SK-N-SH (cell line): Measurements from ENCODE around the gene PRKN. TPM values are rescaled to one million over a fixed set of nuclear protein-coding genes. Genes with fewer than 3 reads are reported as not detected.

ENCODE experiments used
- CTCF ChIA-PET: fragments of 300-600, 350-600 bp; formaldehyde crosslinking; extraction: SDS; loops from one replicate; lab custom pipeline; 2021; lab: Yijun Ruan, JAX
- POLR2A ChIA-PET: fragments of 350-600 bp; sonication (Branson Sonifier 250); formaldehyde crosslinking; extraction: SDS; loops from one replicate; lab custom pipeline; 2020; ENCODE audit warnings: antibody characterized with exemption, inconsistent platforms; lab: Yijun Ruan, JAX
- DNase-seq: peaks from one replicate; pipeline ENCODE4 v3.0.0; 2012
- H2AFZ ChIP-seq: fragments of 200-600 bp; sonication (generic); 2 replicates; pipeline ENCODE4 v1.8.1; 2016; ENCODE audit warnings: antibody characterized with exemption, mild to moderate bottlenecking, low read depth
- H3F3A ChIP-seq: fragments of 200-600 bp; sonication (generic); replicated peaks from 2 replicates; pipeline ENCODE3; 2016; ENCODE audit warnings: antibody characterized with exemption, mild to moderate bottlenecking; ENCODE audit not compliant: insufficient read depth
- H3K27ac ChIP-seq, 2 experiments: fragments of 200-500 bp in 1 of 2; fragments of 200-600 bp in 1 of 2; sonication (Bioruptor generic) in 1 of 2; sonication (generic), shearing (Covaris generic) in 1 of 2; 2 replicates each; pipeline versions ENCODE4 v1.5.1 to v1.6.1; 2014 to 2016; ENCODE audit warnings: low read depth in 2 of 2, inconsistent platforms in 1 of 2, low read length in 1 of 2, mild to moderate bottlenecking in 1 of 2, mixed read lengths in 1 of 2
- H3K27me3 ChIP-seq: fragments of 200-600 bp; sonication (generic), shearing (Covaris generic); 2 replicates; pipeline ENCODE4 v1.6.1; 2016; ENCODE audit warnings: mixed run types; ENCODE audit not compliant: insufficient read depth
- H3K36me3 ChIP-seq, 2 experiments: fragments of 200-500 bp in 1 of 2; fragments of 200-600 bp in 1 of 2; sonication (Bioruptor generic) in 1 of 2; sonication (generic) in 1 of 2; replicated peaks in 1 of 2; 2 replicates each; pipeline versions ENCODE3 to v1.5.1; 2014 to 2016; ENCODE audit warnings: low read length in 1 of 2, mild to moderate bottlenecking in 1 of 2; ENCODE audit not compliant: insufficient read depth in 2 of 2, control insufficient read depth in 1 of 2
- H3K4me1 ChIP-seq, 2 experiments: fragments of 200-500 bp in 1 of 2; fragments of 200-600 bp in 1 of 2; sonication (Bioruptor generic) in 1 of 2; sonication (generic), shearing (Covaris generic) in 1 of 2; 2 replicates each; pipeline versions ENCODE4 v1.5.1 to v1.6.1; 2014 to 2016; ENCODE audit warnings: low read depth in 1 of 2, low read length in 1 of 2, mixed run types in 1 of 2; ENCODE audit not compliant: insufficient read depth in 2 of 2, control insufficient read depth in 1 of 2
- H3K4me2 ChIP-seq: fragments of 200-600 bp; sonication (generic), shearing (Covaris generic); 2 replicates; pipeline ENCODE4 v1.6.1; 2017; ENCODE audit warnings: mixed run types
- H3K4me3 ChIP-seq, 2 experiments: fragments of 200-500 bp in 1 of 2; fragments of 200-600 bp in 1 of 2; sonication (Bioruptor generic) in 1 of 2; sonication (generic), shearing (Covaris generic) in 1 of 2; 2 replicates each; pipeline versions ENCODE4 v1.5.1 to v1.8.1; 2014 to 2016; ENCODE audit warnings: low read depth in 2 of 2, inconsistent platforms in 1 of 2, low read length in 1 of 2, mild to moderate bottlenecking in 1 of 2, mixed read lengths in 1 of 2, moderate library complexity in 1 of 2
- H3K79me2 ChIP-seq: fragments of 200-600 bp; sonication (generic); 2 replicates; pipeline ENCODE4 v1.8.1; 2017; ENCODE audit warnings: mild to moderate bottlenecking; ENCODE audit not compliant: insufficient read depth
- H3K9ac ChIP-seq: fragments of 200-600 bp; sonication (generic); 2 replicates; pipeline ENCODE4 v1.6.1; 2017; ENCODE audit warnings: mixed run types
- H3K9me2 ChIP-seq: fragments of 200-600 bp; sonication (generic); 2 replicates; pipeline ENCODE4 v1.6.1; 2017; ENCODE audit warnings: mixed run types
- H3K9me3 ChIP-seq: fragments of 200-600 bp; sonication (generic); 2 replicates; pipeline ENCODE4 v1.6.1; 2017; ENCODE audit warnings: mixed run types, mild to moderate bottlenecking, moderate library complexity
- H4K20me1 ChIP-seq: fragments of 200-600 bp; sonication (generic); 2 replicates; pipeline ENCODE4 v1.6.1; 2017; ENCODE audit warnings: mild to moderate bottlenecking, mixed run types; ENCODE audit not compliant: insufficient read depth
- CHD2 ChIP-seq: fragments of 150-350 bp; IDR thresholded peaks from 2 replicates; pipeline ENCODE4 v1.6.1; 2018; ENCODE audit warnings: low read length; ENCODE audit not compliant: partially characterized antibody
- ELF1 ChIP-seq: IDR thresholded peaks from 2 replicates; pipeline ENCODE4 v1.4.0; 2012
- EP300 ChIP-seq, 2 experiments: IDR thresholded peaks; 2 replicates each; pipeline versions ENCODE4 v1.4.0 to v1.6.1; 2012; ENCODE audit warnings: borderline replicate concordance in 1 of 2, low read depth in 1 of 2, low read length in 1 of 2
- FOXM1 ChIP-seq: IDR thresholded peaks from 2 replicates; pipeline ENCODE4 v1.4.0; 2012; ENCODE audit warnings: low read depth, mild to moderate bottlenecking
- GATA2 ChIP-seq: sonication (generic); formaldehyde crosslinking; IDR thresholded peaks from 2 replicates; pipeline ENCODE4 v1.5.0; 2020; ENCODE audit warnings: mild to moderate bottlenecking, missing genetic modification reagents
- JUND ChIP-seq: IDR thresholded peaks from 2 replicates; pipeline ENCODE4 v1.4.0; 2012
- MEF2A ChIP-seq: IDR thresholded peaks from 2 replicates; pipeline ENCODE4 v1.4.0; 2012; ENCODE audit warnings: low read depth, borderline replicate concordance
- POLR2AphosphoS5 ChIP-seq: IDR thresholded peaks from 2 replicates; pipeline ENCODE4 v1.6.1; 2012; ENCODE audit warnings: low read depth, low read length
- RCOR1 ChIP-seq: fragments of 150-350 bp; IDR thresholded peaks from 2 replicates; pipeline ENCODE4 v1.6.1; 2017; ENCODE audit warnings: antibody characterized with exemption, low read length
- RFX5 ChIP-seq: IDR thresholded peaks from 2 replicates; pipeline ENCODE4 v1.6.1; 2012; ENCODE audit warnings: mild to moderate bottlenecking, improper control_type of control experiment, low read length
- RXRA ChIP-seq: IDR thresholded peaks from 2 replicates; pipeline ENCODE4 v1.4.0; 2012; ENCODE audit warnings: low read depth, mild to moderate bottlenecking, borderline replicate concordance
- SIN3A ChIP-seq: IDR thresholded peaks from 2 replicates; pipeline ENCODE4 v1.6.1; 2012; ENCODE audit warnings: low read depth, mild to moderate bottlenecking, low read length, moderate library complexity, borderline replicate concordance
- TCF12 ChIP-seq: IDR thresholded peaks from 2 replicates; pipeline ENCODE4 v1.4.0; 2012
- TEAD4 ChIP-seq: IDR thresholded peaks from 2 replicates; pipeline ENCODE4 v1.4.0; 2012; ENCODE audit warnings: mild to moderate bottlenecking, borderline replicate concordance; ENCODE audit not compliant: insufficient read depth
- YY1 ChIP-seq: IDR thresholded peaks from 2 replicates; pipeline ENCODE4 v1.4.0; 2012; ENCODE audit warnings: low read depth, mild to moderate bottlenecking
- WGBS: methylation state at CpG from one replicate; pipeline ENCODE4 v1.1.6; 2017; ENCODE audit warnings: low lambda C conversion rate; 5-methylcytosine and 5-hydroxymethylcytosine counted together
- polyA plus RNA-seq, 3 experiments: library from polyadenylated mRNA; depleted of rRNA; stranded (reverse); fragments of >200 nt; gene quantifications; 2 replicates each; pipeline ENCODE4 v1.2.3, GENCODE V29; 2012
- TF ChIP-seq, protein P1 (sequence below): IDR thresholded peaks from 2 replicates; pipeline ENCODE4 v1.6.1; 2012; ENCODE audit warnings: mild to moderate bottlenecking, low read depth, low read length, moderate library complexity
- TF ChIP-seq, protein P2 (sequence below): fragments of 200-600 bp; sonication (generic); IDR thresholded peaks from 2 replicates; pipeline ENCODE4 v1.6.1; 2017; ENCODE audit warnings: antibody characterized with exemption, mild to moderate bottlenecking, moderate library complexity
- TF ChIP-seq, protein P3 (sequence below): IDR thresholded peaks from 2 replicates; pipeline ENCODE4 v1.4.0; 2012; ENCODE audit warnings: low read depth, borderline replicate concordance
- TF ChIP-seq, protein P4 (sequence below): IDR thresholded peaks from 2 replicates; pipeline ENCODE4 v1.4.0; 2012; ENCODE audit warnings: low read depth, borderline replicate concordance

The PRKN gene
- polyA plus RNA-seq, 1 of the 3 experiments (the other 2 are of a cell fraction): 0.76 TPM

DNA sequence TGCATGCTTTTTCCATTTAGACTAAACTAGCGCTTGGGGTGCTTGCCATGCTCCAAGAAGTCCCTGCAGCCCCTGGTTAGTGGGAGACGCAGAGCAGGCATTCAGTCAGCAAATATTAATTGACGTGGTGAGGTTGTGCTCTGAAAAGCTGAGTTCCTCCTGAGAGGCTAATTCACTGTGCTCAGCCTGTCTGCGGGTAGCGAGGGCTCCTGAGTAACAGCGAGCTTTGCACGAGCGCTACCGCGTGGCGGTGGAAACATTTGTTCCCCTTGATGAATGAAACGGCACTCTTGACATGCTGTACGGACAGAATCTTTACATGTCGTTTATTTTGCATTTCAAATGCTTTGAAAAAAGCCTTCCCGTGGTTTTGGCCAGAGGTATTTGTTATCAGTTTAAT lies 1283.1 kb downstream of the PRKN start:
- no peak for TF ChIP-seq TCF12
- no peak for TF ChIP-seq TEAD4
- no peak for TF ChIP-seq POLR2AphosphoS5
- TF ChIP-seq SIN3A: no peak
- TF ChIP-seq RFX5: no peak
- TF ChIP-seq, protein P1, sequence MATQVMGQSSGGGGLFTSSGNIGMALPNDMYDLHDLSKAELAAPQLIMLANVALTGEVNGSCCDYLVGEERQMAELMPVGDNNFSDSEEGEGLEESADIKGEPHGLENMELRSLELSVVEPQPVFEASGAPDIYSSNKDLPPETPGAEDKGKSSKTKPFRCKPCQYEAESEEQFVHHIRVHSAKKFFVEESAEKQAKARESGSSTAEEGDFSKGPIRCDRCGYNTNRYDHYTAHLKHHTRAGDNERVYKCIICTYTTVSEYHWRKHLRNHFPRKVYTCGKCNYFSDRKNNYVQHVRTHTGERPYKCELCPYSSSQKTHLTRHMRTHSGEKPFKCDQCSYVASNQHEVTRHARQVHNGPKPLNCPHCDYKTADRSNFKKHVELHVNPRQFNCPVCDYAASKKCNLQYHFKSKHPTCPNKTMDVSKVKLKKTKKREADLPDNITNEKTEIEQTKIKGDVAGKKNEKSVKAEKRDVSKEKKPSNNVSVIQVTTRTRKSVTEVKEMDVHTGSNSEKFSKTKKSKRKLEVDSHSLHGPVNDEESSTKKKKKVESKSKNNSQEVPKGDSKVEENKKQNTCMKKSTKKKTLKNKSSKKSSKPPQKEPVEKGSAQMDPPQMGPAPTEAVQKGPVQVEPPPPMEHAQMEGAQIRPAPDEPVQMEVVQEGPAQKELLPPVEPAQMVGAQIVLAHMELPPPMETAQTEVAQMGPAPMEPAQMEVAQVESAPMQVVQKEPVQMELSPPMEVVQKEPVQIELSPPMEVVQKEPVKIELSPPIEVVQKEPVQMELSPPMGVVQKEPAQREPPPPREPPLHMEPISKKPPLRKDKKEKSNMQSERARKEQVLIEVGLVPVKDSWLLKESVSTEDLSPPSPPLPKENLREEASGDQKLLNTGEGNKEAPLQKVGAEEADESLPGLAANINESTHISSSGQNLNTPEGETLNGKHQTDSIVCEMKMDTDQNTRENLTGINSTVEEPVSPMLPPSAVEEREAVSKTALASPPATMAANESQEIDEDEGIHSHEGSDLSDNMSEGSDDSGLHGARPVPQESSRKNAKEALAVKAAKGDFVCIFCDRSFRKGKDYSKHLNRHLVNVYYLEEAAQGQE: no peak
- TF ChIP-seq, protein P2, sequence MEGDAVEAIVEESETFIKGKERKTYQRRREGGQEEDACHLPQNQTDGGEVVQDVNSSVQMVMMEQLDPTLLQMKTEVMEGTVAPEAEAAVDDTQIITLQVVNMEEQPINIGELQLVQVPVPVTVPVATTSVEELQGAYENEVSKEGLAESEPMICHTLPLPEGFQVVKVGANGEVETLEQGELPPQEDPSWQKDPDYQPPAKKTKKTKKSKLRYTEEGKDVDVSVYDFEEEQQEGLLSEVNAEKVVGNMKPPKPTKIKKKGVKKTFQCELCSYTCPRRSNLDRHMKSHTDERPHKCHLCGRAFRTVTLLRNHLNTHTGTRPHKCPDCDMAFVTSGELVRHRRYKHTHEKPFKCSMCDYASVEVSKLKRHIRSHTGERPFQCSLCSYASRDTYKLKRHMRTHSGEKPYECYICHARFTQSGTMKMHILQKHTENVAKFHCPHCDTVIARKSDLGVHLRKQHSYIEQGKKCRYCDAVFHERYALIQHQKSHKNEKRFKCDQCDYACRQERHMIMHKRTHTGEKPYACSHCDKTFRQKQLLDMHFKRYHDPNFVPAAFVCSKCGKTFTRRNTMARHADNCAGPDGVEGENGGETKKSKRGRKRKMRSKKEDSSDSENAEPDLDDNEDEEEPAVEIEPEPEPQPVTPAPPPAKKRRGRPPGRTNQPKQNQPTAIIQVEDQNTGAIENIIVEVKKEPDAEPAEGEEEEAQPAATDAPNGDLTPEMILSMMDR: no peak
- no peak for TF ChIP-seq JUND
- no peak for TF ChIP-seq RCOR1
- no peak for TF ChIP-seq ELF1
- TF ChIP-seq RXRA: no peak
- no peak for TF ChIP-seq EP300 (IDR thresholded peaks at IDR 0.05; ENCODE audit: borderline replicate concordance in 1 of 2, low read depth in 1 of 2, low read length in 1 of 2)
- no peak for TF ChIP-seq YY1
- no peak for TF ChIP-seq MEF2A
- TF ChIP-seq CHD2: no peak
- no peak for TF ChIP-seq GATA2 (CRISPR knock-in tag)
- TF ChIP-seq, protein P3, sequence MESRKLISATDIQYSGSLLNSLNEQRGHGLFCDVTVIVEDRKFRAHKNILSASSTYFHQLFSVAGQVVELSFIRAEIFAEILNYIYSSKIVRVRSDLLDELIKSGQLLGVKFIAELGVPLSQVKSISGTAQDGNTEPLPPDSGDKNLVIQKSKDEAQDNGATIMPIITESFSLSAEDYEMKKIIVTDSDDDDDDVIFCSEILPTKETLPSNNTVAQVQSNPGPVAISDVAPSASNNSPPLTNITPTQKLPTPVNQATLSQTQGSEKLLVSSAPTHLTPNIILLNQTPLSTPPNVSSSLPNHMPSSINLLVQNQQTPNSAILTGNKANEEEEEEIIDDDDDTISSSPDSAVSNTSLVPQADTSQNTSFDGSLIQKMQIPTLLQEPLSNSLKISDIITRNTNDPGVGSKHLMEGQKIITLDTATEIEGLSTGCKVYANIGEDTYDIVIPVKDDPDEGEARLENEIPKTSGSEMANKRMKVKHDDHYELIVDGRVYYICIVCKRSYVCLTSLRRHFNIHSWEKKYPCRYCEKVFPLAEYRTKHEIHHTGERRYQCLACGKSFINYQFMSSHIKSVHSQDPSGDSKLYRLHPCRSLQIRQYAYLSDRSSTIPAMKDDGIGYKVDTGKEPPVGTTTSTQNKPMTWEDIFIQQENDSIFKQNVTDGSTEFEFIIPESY: no peak
- TF ChIP-seq, protein P4, sequence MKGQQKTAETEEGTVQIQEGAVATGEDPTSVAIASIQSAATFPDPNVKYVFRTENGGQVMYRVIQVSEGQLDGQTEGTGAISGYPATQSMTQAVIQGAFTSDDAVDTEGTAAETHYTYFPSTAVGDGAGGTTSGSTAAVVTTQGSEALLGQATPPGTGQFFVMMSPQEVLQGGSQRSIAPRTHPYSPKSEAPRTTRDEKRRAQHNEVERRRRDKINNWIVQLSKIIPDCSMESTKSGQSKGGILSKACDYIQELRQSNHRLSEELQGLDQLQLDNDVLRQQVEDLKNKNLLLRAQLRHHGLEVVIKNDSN: no peak
- TF ChIP-seq FOXM1: no peak
- TF ChIP-seq, all 33 proteins: peak for 0
- WGBS: 92% methylated on average over 15 of the region's 15 CpGs

More for the DNA sequence above, 1283.1 kb downstream of the PRKN start:
- Histone ChIP-seq H3K4me3 (no peak overlapping the region), H2AFZ (no peak overlapping the region), H3K79me2 (no peaks in the 10 kb centered on the region), H3F3A (no peaks in the 10 kb centered on the region), H3K9ac (no peak overlapping the region), H3K4me2 (no peak overlapping the region), H3K36me3 (peaks cover 0 to 3% of the 10 kb centered on the region in 2 experiments), H4K20me1 (no peaks in the 10 kb centered on the region), H3K9me2 (no peaks in the 10 kb centered on the region), H3K9me3 (no peaks in the 10 kb centered on the region), H3K4me1 (peaks cover 0 to 18% of the 10 kb centered on the region in 2 experiments; a peak in 2 of 4 replicates), H3K27me3 (no peaks in the 10 kb centered on the region), H3K27ac (no peak overlapping the region)
- ChIA-PET CTCF (no interaction called here), POLR2A (no interaction called here)
- no peak for DNase-seq
